Common myeloid progenitor, CD34-positive (primary cell): Measurements from ENCODE around the gene SCUBE1.
A peak's percentile ranks its signal among the peaks of the same experiment; 100 is the strongest.

ENCODE experiments used
- CTCF ChIA-PET: fragments of 350-600 bp; sonication (Branson Sonifier 250); formaldehyde crosslinking; loops from one replicate; lab custom pipeline; 2021; ENCODE audit warnings: antibody characterized with exemption; lab: Charles Lee
- POLR2A ChIA-PET: fragments of 350-600 bp; sonication (Branson Sonifier 250); formaldehyde crosslinking; loops from one replicate; lab custom pipeline; 2021; ENCODE audit warnings: antibody characterized with exemption; lab: Charles Lee
- DNase-seq, 3 donors: peaks; one replicate each; pipeline versions ENCODE4 v3.0.0 to v3.0.0-alpha.2; 2013
- H3K27ac ChIP-seq, 2 experiments: 1 replicate in 1 of 2; 2 replicates in 1 of 2; pipeline ENCODE4 v1.7.0; 2013; ENCODE audit warnings: inconsistent platforms in 2 of 2, low read length in 2 of 2, mild to moderate bottlenecking in 2 of 2, low read depth in 1 of 2, moderate library complexity in 1 of 2; ENCODE audit not compliant: severe bottlenecking in 2 of 2, insufficient read depth in 1 of 2, poor library complexity in 1 of 2
- H3K27me3 ChIP-seq, 5 experiments: replicated peaks in 2 of 5; 1 replicate in 3 of 5; 2 replicates in 2 of 5; pipeline versions ENCODE4 v1.6.1 to v1.7.0; 2013; ENCODE audit warnings: low read length in 4 of 5, mild to moderate bottlenecking in 2 of 5, moderate library complexity in 2 of 5, inconsistent platforms in 1 of 5; ENCODE audit not compliant: insufficient read depth in 5 of 5, control insufficient read depth in 4 of 5
- H3K36me3 ChIP-seq, 4 experiments: 1 replicate in 2 of 4; 2 replicates in 2 of 4; pipeline versions ENCODE4 v1.6.1 to v1.7.0; 2013; ENCODE audit warnings: low read length in 3 of 4, control low read depth in 1 of 4, mild to moderate bottlenecking in 1 of 4; ENCODE audit not compliant: control insufficient read depth in 4 of 4, insufficient read depth in 4 of 4
- H3K4me1 ChIP-seq, 4 experiments: 1 replicate in 3 of 4; 2 replicates in 1 of 4; pipeline versions ENCODE4 v1.6.1 to v1.7.1; 2013; ENCODE audit warnings: low read length in 3 of 4, mild to moderate bottlenecking in 3 of 4, control low read depth in 1 of 4, inconsistent platforms in 1 of 4, moderate library complexity in 1 of 4; ENCODE audit not compliant: control insufficient read depth in 4 of 4, insufficient read depth in 4 of 4; ENCODE audit errors: control extremely low read depth in 1 of 4
- H3K4me3 ChIP-seq, 7 experiments: 1 replicate in 4 of 7; 2 replicates in 3 of 7; pipeline versions ENCODE4 v1.5.1 to v1.7.0; 2013; ENCODE audit warnings: mild to moderate bottlenecking in 7 of 7, low read length in 6 of 7, moderate library complexity in 6 of 7, inconsistent platforms in 2 of 7, low read depth in 2 of 7, control low read depth in 1 of 7; ENCODE audit not compliant: insufficient read depth in 4 of 7, control insufficient read depth in 1 of 7; ENCODE audit errors: extremely low read depth in 1 of 7
- H3K9me3 ChIP-seq, 5 experiments: 1 replicate in 4 of 5; 2 replicates in 1 of 5; pipeline versions ENCODE4 v1.6.1 to v1.7.1; 2013; ENCODE audit warnings: low read length in 4 of 5, mild to moderate bottlenecking in 2 of 5, inconsistent platforms in 1 of 5, low read depth in 1 of 5, moderate library complexity in 1 of 5; ENCODE audit not compliant: control insufficient read depth in 4 of 5, insufficient read depth in 2 of 5; ENCODE audit errors: control extremely low read depth in 1 of 5
- WGBS: methylation state at CpG from one replicate; pipeline ENCODE4 v1.1.5; 2013; ENCODE audit not compliant: insufficient coverage; 5-methylcytosine and 5-hydroxymethylcytosine counted together

Gene SCUBE1

GRCh38 chr22:43346521-43346929 is 3.4 kb upstream of the SCUBE1 start:
- POLR2A ChIA-PET, result interaction anchor here (1.2 to 1.6 kb wide), 2 partner anchors 73 to 115 kb away, joined by 4 to 7 read pairs; no protein-coding TSS in a partner anchor

GRCh38 chr22:43345761-43346301 is 2.7 kb upstream of the SCUBE1 start:
- peak in 2 of 3 donors; percentile 69 to 77 for DNase-seq
- Histone ChIP-seq H3K36me3 (no peaks in the 10 kb centered on the region), H3K9me3 (no peaks in the 10 kb centered on the region), H3K27ac (no peak overlapping the region), H3K4me3 (no peak overlapping the region), H3K4me1 (peaks cover 0 to 30% (median 14%) of the 10 kb centered on the region in 4 experiments), H3K27me3 (peaks cover 0 to 31% (median 17%) of the 10 kb centered on the region in 5 experiments)
- POLR2A ChIA-PET, result interaction anchor here (1.2 to 1.6 kb wide), 2 partner anchors 72 to 114 kb away, joined by 4 to 7 read pairs; no protein-coding TSS in a partner anchor
- WGBS, result 69% methylated on average over 6 of the region's 7 CpGs
- CTCF ChIA-PET, result interaction anchor here (0.7 to 5.6 kb wide), 37 partner anchors 11 to 233 kb away, joined by 3 to 141 read pairs (median 6); partner anchors contain the start of gene TTLL12

More at GRCh38 chr22:43346521-43346929, 3.4 kb upstream of the SCUBE1 start:
- CTCF ChIA-PET, result interaction anchor here (0.7 to 5.6 kb wide), 40 partner anchors 11 to 234 kb away, joined by 3 to 141 read pairs (median 6); partner anchors contain the start of gene TTLL12
- Histone ChIP-seq H3K27me3 (peaks cover 0 to 25% (median 14%) of the 10 kb centered on the region in 5 experiments), H3K4me1 (peaks cover 0 to 30% (median 14%) of the 10 kb centered on the region in 4 experiments), H3K4me3 (no peak overlapping the region), H3K27ac (no peak overlapping the region), H3K9me3 (no peaks in the 10 kb centered on the region), H3K36me3 (no peaks in the 10 kb centered on the region)
- WGBS, result 23% methylated on average over 5 of the region's 8 CpGs
- peak; percentile 50 to 59 (median 54) for DNase-seq

- ChIA-PET CTCF (interaction anchor here (0.8 to 5.6 kb wide), 23 partner anchors 10 to 158 kb away, joined by 3 to 141 read pairs (median 8); partner anchors contain the start of gene TTLL12), POLR2A (interaction anchor here (1.2 to 1.6 kb wide), 2 partner anchors 72 to 114 kb away, joined by 4 to 7 read pairs; no protein-coding TSS in a partner anchor)
- WGBS, result 98% methylated on average over 7 of the region's 7 CpGs
- H3K27me3 ChIP-seq, result peaks cover 0 to 31% (median 19%) of the 10 kb centered on the region in 5 experiments
- peaks cover 0 to 30% (median 14%) of the 10 kb centered on the region in 4 experiments for H3K4me1 ChIP-seq
- no peak overlapping the region for H3K27ac ChIP-seq
- no peaks in the 10 kb centered on the region for H3K36me3 ChIP-seq
- no peak overlapping the region for H3K4me3 ChIP-seq
- no peaks in the 10 kb centered on the region for H3K9me3 ChIP-seq
- no peak for DNase-seq
Observed at GRCh38 chr22:43345356-43345755, 2.2 kb upstream of the SCUBE1 start.

GRCh38 chr22:43344520-43344787 is 1.3 kb upstream of the SCUBE1 start:
- peaks cover 0 to 30% (median 14%) of the 10 kb centered on the region in 4 experiments for H3K4me1 ChIP-seq
- WGBS, result 98% methylated on average over 5 of the region's 6 CpGs
- POLR2A ChIA-PET, result interaction anchor here (0.6 kb wide), 1 partner anchor 45 kb away, joined by 4 read pairs; no protein-coding TSS in a partner anchor
- no peaks in the 10 kb centered on the region for H3K36me3 ChIP-seq
- CTCF ChIA-PET, result interaction anchor here (0.8 to 5.6 kb wide), 7 partner anchors 13 to 113 kb away, joined by 3 to 141 read pairs (median 8); no protein-coding TSS in a partner anchor
- no peak overlapping the region for H3K4me3 ChIP-seq
- H3K27ac ChIP-seq, result no peak overlapping the region
- H3K9me3 ChIP-seq, result no peaks in the 10 kb centered on the region
- H3K27me3 ChIP-seq, result peaks cover 0 to 31% (median 22%) of the 10 kb centered on the region in 5 experiments
- no peak for DNase-seq

GRCh38 chr22:43343670-43344519 is 723 bp upstream of the SCUBE1 start:
- CTCF ChIA-PET, result interaction anchor here (0.8 to 5.6 kb wide), 7 partner anchors 14 to 113 kb away, joined by 3 to 141 read pairs (median 8); no protein-coding TSS in a partner anchor
- peak overlapping the region in 4 of 7 experiments; percentile 28 to 57 (median 42) for H3K4me3 ChIP-seq
- H3K36me3 ChIP-seq, result no peaks in the 10 kb centered on the region
- peak in 2 of 3 donors; percentile 34 to 36 for DNase-seq
- H3K9me3 ChIP-seq, result no peaks in the 10 kb centered on the region
- WGBS, result 17% methylated on average over 61 of the region's 65 CpGs
- no peak overlapping the region for H3K27ac ChIP-seq
- H3K27me3 ChIP-seq, result peaks cover 0 to 34% (median 23%) of the 10 kb centered on the region in 5 experiments
- H3K4me1 ChIP-seq, result peaks cover 0 to 30% (median 14%) of the 10 kb centered on the region in 4 experiments
- POLR2A ChIA-PET, result interaction anchor here (0.6 kb wide), 1 partner anchor 45 kb away, joined by 4 read pairs; no protein-coding TSS in a partner anchor

- ChIA-PET CTCF (interaction anchor here (5.3 to 5.6 kb wide), 2 partner anchors 68 to 111 kb away, joined by 93 to 141 read pairs; no protein-coding TSS in a partner anchor), POLR2A (interaction anchor here (0.7 kb wide), 1 partner anchor 71 kb away, joined by 4 read pairs; no protein-coding TSS in a partner anchor)
Observed at GRCh38 chr22:43342347-43343261, 568 bp downstream of the SCUBE1 start.

More at GRCh38 chr22:43342347-43343261, 568 bp downstream of the SCUBE1 start:
- H3K27me3 ChIP-seq, result peaks cover 0 to 35% (median 25%) of the 10 kb centered on the region in 5 experiments
- DNase-seq, result no peak
- peaks cover 0 to 30% (median 14%) of the 10 kb centered on the region in 4 experiments for H3K4me1 ChIP-seq
- H3K27ac ChIP-seq, result no peak overlapping the region
- no peaks in the 10 kb centered on the region for H3K36me3 ChIP-seq
- WGBS, result 2% methylated on average over 51 of the region's 99 CpGs
- peak overlapping the region in 4 of 7 experiments; percentile 11 to 57 (median 40) for H3K4me3 ChIP-seq
- no peaks in the 10 kb centered on the region for H3K9me3 ChIP-seq
